PC-9 (cell line): ENCODE data around the gene PTPRT. TPM values are rescaled to one million over a fixed set of nuclear protein-coding genes. Genes with fewer than 3 reads are reported as not detected.

Source experiments
- BruUV-seq: library from RNA; stranded (reverse); fragments of 400-500 nt; replicated peaks from 2 replicates; lab custom pipeline; 2021; lab: Mats Ljungman, UMichigan
- CTCF ChIA-PET: fragments of 300-600 bp; sonication (Branson Sonifier 250); formaldehyde crosslinking; loops from one replicate; lab custom pipeline; 2022; ENCODE audit warnings: antibody characterized with exemption; lab: Charles Lee
- POLR2A ChIA-PET: fragments of 300-600 bp; sonication (Branson Sonifier 250); formaldehyde crosslinking; loops from one replicate; lab custom pipeline; 2022; ENCODE audit warnings: antibody characterized with exemption; ENCODE audit not compliant: unreplicated experiment; lab: Charles Lee
- DNase-seq, 2 experiments: peaks; one replicate each; pipeline versions ENCODE4 v3.0.0 to v3.0.0-alpha.2; 2015 to 2022; ENCODE audit warnings: mixed read lengths in 1 of 2
- H2AFZ ChIP-seq: fragments of 200-600 bp; sonication (generic); 2 replicates; pipeline ENCODE4 v1.8.1; 2017; ENCODE audit warnings: antibody characterized with exemption
- H3F3A ChIP-seq: fragments of 200-600 bp; sonication (generic); 2 replicates; pipeline ENCODE4 v1.8.1; 2017; ENCODE audit warnings: antibody characterized with exemption, mild to moderate bottlenecking, low read depth; ENCODE audit not compliant: insufficient read depth
- H3K27ac ChIP-seq: fragments of 200-600 bp; sonication (generic); 2 replicates; pipeline ENCODE4 v1.6.1; 2016; ENCODE audit warnings: mixed run types
- H3K27me3 ChIP-seq: fragments of 200-600 bp; sonication (generic); 2 replicates; pipeline ENCODE4 v1.6.1; 2016; ENCODE audit warnings: low read depth, mixed run types; ENCODE audit not compliant: insufficient read depth
- H3K36me3 ChIP-seq: fragments of 200-600 bp; sonication (generic); 2 replicates; pipeline ENCODE4 v1.6.1; 2016; ENCODE audit warnings: low read depth, mixed run types
- H3K4me1 ChIP-seq: fragments of 200-600 bp; sonication (generic); replicated peaks from 2 replicates; pipeline ENCODE4 v1.6.1; 2016; ENCODE audit warnings: mixed run types; ENCODE audit not compliant: insufficient read depth
- H3K4me2 ChIP-seq: fragments of 200-600 bp; sonication (generic); 2 replicates; pipeline ENCODE4 v1.6.1; 2017; ENCODE audit warnings: mixed run types
- H3K4me3 ChIP-seq: fragments of 200-600 bp; sonication (generic); 2 replicates; pipeline ENCODE4 v1.6.1; 2016; ENCODE audit warnings: mixed run types
- H3K79me2 ChIP-seq: fragments of 200-600 bp; sonication (generic); 2 replicates; pipeline ENCODE4 v1.6.1; 2017; ENCODE audit warnings: low read depth, mixed run types
- H3K9me2 ChIP-seq: fragments of 200-600 bp; sonication (generic); 2 replicates; pipeline ENCODE4 v1.8.1; 2017; ENCODE audit warnings: mild to moderate bottlenecking; ENCODE audit not compliant: insufficient read depth
- H3K9me3 ChIP-seq: fragments of 200-600 bp; sonication (generic); 2 replicates; pipeline ENCODE4 v1.8.1; 2016; ENCODE audit warnings: low read depth; ENCODE audit not compliant: insufficient read depth
- H4K20me1 ChIP-seq: fragments of 200-600 bp; sonication (generic); 2 replicates; pipeline ENCODE4 v1.8.1; 2017; ENCODE audit not compliant: insufficient read depth
- CTCF ChIP-seq: fragments of 200-600 bp; sonication (generic); conservative IDR thresholded peaks from 2 replicates; pipeline ENCODE4 v1.6.1; 2017; ENCODE audit warnings: mixed run types, antibody characterized with exemption, mild to moderate bottlenecking, moderate library complexity
- EZH2 ChIP-seq: fragments of 200-600 bp; sonication (generic); IDR thresholded peaks from 2 replicates; pipeline ENCODE4 v1.8.0; 2017; ENCODE audit warnings: antibody characterized with exemption, low read depth
- intact Hi-C: fragments of 100-400 bp; cut with micrococcal nuclease; formaldehyde crosslinking; loops from one replicate; pipeline ENCODE4 v1.10.0; 2022; ENCODE audit not compliant: unreplicated experiment
- total RNA-seq: library from RNA; stranded (reverse); gene quantifications from 2 replicates; pipeline ENCODE4 v1.2.3, GENCODE V29; 2021

PTPRT gene
- total RNA-seq, 1 experiment from 2014 or later, result not detected

DNA sequence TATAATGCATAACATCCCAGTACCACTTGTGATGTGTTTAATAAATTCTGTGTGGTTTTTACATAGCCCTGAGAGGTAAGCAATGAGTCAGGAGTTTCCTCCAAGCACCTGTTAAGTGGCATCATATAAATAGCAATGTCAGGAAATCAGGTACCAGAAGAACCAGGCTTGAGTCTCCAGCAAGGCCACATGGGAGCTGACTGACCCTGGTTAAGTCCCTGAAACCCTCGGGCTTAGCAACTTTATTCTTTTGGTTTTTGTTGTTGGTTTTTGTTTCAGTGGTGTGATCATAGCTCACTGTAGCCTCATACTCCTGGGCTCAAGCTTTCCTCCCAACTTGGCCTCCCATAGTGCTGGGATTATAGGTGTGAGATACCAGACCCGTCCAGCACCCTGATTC is 70.0 kb downstream of the PTPRT start:
- Histone ChIP-seq H2AFZ (no peak overlapping the region), H3K27me3 (peaks cover 33% of the 10 kb centered on the region), H3K9me3 (no peaks in the 10 kb centered on the region), H3K27ac (no peak overlapping the region), H3K4me3 (no peak overlapping the region), H3K36me3 (no peaks in the 10 kb centered on the region), H3K4me2 (no peak overlapping the region), H3K79me2 (no peaks in the 10 kb centered on the region), H3K4me1 (no peaks in the 10 kb centered on the region), H4K20me1 (no peaks in the 10 kb centered on the region), H3F3A (no peaks in the 10 kb centered on the region), H3K9me2 (no peaks in the 10 kb centered on the region)
- ChIA-PET POLR2A (no interaction called here), CTCF (no interaction called here)
- DNase-seq, result no peak
- no peak for TF ChIP-seq EZH2
- BruUV-seq, result no TSS peak
- intact Hi-C loops, result no loop called here

DNA sequence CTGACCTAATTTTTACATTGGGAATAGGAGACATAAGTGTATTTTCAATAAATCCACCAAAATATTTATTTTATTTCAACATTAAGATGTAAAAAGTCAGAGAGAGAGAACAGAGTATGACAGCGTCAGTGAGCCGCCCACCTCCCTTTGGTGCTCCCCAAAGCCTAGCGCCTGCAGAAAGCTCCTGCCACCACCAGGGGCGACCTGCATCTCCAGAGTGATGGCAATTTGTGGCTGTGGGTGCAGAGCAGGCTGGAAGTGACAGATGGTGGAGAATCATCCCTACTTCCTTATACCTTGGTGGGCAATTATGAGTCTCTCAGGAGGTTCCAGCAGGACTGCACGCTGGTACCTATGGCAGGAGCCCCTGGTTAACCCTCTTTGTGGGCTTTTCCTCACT is 87.3 kb downstream of the PTPRT start:
- H3K4me2 ChIP-seq, result no peak overlapping the region
- no peaks in the 10 kb centered on the region for H3F3A ChIP-seq
- no peak overlapping the region for H3K27ac ChIP-seq
- H4K20me1 ChIP-seq, result no peaks in the 10 kb centered on the region
- ChIA-PET POLR2A (no interaction called here), CTCF (no interaction called here)
- DNase-seq, result no peak
- H3K4me1 ChIP-seq, result no peaks in the 10 kb centered on the region
- BruUV-seq, result no TSS peak
- H2AFZ ChIP-seq, result no peak overlapping the region
- H3K36me3 ChIP-seq, result no peaks in the 10 kb centered on the region
- no peaks in the 10 kb centered on the region for H3K9me3 ChIP-seq
- H3K9me2 ChIP-seq, result no peaks in the 10 kb centered on the region
- H3K27me3 ChIP-seq, result peaks cover 42% of the 10 kb centered on the region
- TF ChIP-seq CTCF (0 out of 2 replicates have a peak, but pooled peaks have one; percentile 29), EZH2 (no peak)
- intact Hi-C loops, result no loop called here
- H3K79me2 ChIP-seq, result no peaks in the 10 kb centered on the region
- H3K4me3 ChIP-seq, result no peak overlapping the region

- Histone ChIP-seq H3F3A (no peaks in the 10 kb centered on the region), H3K4me2 (no peak overlapping the region), H3K27ac (no peak overlapping the region), H4K20me1 (no peaks in the 10 kb centered on the region), H2AFZ (no peak overlapping the region), H3K27me3 (peaks cover 70% of the 10 kb centered on the region), H3K36me3 (no peaks in the 10 kb centered on the region), H3K9me3 (no peaks in the 10 kb centered on the region), H3K4me1 (no peaks in the 10 kb centered on the region), H3K4me3 (no peak overlapping the region), H3K9me2 (no peaks in the 10 kb centered on the region), H3K79me2 (no peaks in the 10 kb centered on the region)
- intact Hi-C loops, result no loop called here
- ChIA-PET CTCF (no interaction called here), POLR2A (no interaction called here)
- DNase-seq, result no peak
- no TSS peak for BruUV-seq
- TF ChIP-seq EZH2 (no peak), CTCF (no peak)
Measured at GRCh38 chr20:43096931-43097260, 92.8 kb downstream of the PTPRT start.
